Measurements from ENCODE around the gene UNC93A.
"Not testable (repeated sequence)": the region's sequence is repeated elsewhere in the genome, so short reads cannot be mapped to it uniquely, and the experiment has no call there.

Gene UNC93A

GRCh38 chr6:167290786-167291622 is at the start of gene UNC93A:
Gene UNC93A, plus strand, starts transcription at chr6:167291315. Its CDS starts 175 bp downstream, at chr6:167291490.
- Histone ChIP-seq H3K4me2 (ENCODE audit: low read length) (no peak within 1 kb of the TSS), H3K4me1 (no peaks in the 10 kb centered on the region), H3K9ac (no peak within 1 kb of the TSS), H3K9me3 (ENCODE audit: control insufficient read depth, low read length) (no peaks in the 10 kb centered on the region), H3K79me2 (no peaks in the 10 kb centered on the region), H3K36me3 (ENCODE audit: control insufficient read depth, insufficient read depth, low read length) (no peaks in the 10 kb centered on the region), H3K27ac (no peak within 1 kb of the TSS), H3K27me3 (ENCODE audit: control insufficient read depth, insufficient read depth, low read length) (no peaks in the 10 kb centered on the region), H3K4me3 (ENCODE audit: low read depth, low read length) (no peak within 1 kb of the TSS), H2AFZ (no peak within 1 kb of the TSS)
- no peak for TF ChIP-seq CTCF (IDR thresholded peaks at IDR 0.05)

GRCh38 chr6:167241321-167242134 is 49.6 kb upstream of the UNC93A start:
- H3K27ac ChIP-seq; H3K4me2 ChIP-seq (ENCODE audit: low read length); H3K79me2 ChIP-seq; H3K27me3 ChIP-seq (ENCODE audit: control insufficient read depth, insufficient read depth, low read length); H3K36me3 ChIP-seq (ENCODE audit: control insufficient read depth, insufficient read depth, low read length); H3K9ac ChIP-seq; H3K9me3 ChIP-seq (ENCODE audit: control insufficient read depth, low read length); H3K4me1 ChIP-seq; H3K4me3 ChIP-seq (ENCODE audit: low read depth, low read length): not testable (repeated sequence)
- peak overlapping the region; percentile 75 for H2AFZ ChIP-seq

GRCh38 chr6:167242135-167242506 is 49.0 kb upstream of the UNC93A start:
- H3K4me2 ChIP-seq (ENCODE audit: low read length); H3K9me3 ChIP-seq (ENCODE audit: control insufficient read depth, low read length); H3K27me3 ChIP-seq (ENCODE audit: control insufficient read depth, insufficient read depth, low read length); H2AFZ ChIP-seq; H3K4me3 ChIP-seq (ENCODE audit: low read depth, low read length); H3K9ac ChIP-seq; H3K79me2 ChIP-seq; H3K36me3 ChIP-seq (ENCODE audit: control insufficient read depth, insufficient read depth, low read length); H3K27ac ChIP-seq; H3K4me1 ChIP-seq: not testable (repeated sequence)

GRCh38 chr6:167242511-167243051 is 48.5 kb upstream of the UNC93A start:
- not testable (repeated sequence) for H3K4me3 ChIP-seq (ENCODE audit: low read depth, low read length); H3K4me1 ChIP-seq

GRCh38 chr6:167244064-167244960 is 46.8 kb upstream of the UNC93A start:
- no peaks in the 10 kb centered on the region for H3K9me3 ChIP-seq (ENCODE audit: control insufficient read depth, low read length)
- H3K4me3 ChIP-seq (ENCODE audit: low read depth, low read length), result no peak overlapping the region
- no peaks in the 10 kb centered on the region for H3K79me2 ChIP-seq
- H3K27me3 ChIP-seq (ENCODE audit: control insufficient read depth, insufficient read depth, low read length), result no peaks in the 10 kb centered on the region
- no peaks in the 10 kb centered on the region for H3K36me3 ChIP-seq (ENCODE audit: control insufficient read depth, insufficient read depth, low read length)
- no peak for TF ChIP-seq CTCF (IDR thresholded peaks at IDR 0.05)
- H3K4me2 ChIP-seq (ENCODE audit: low read length), result no peak overlapping the region
- H2AFZ ChIP-seq, result no peak overlapping the region
- H3K9ac ChIP-seq, result no peak overlapping the region
- no peaks in the 10 kb centered on the region for H3K4me1 ChIP-seq
- H3K27ac ChIP-seq, result no peak overlapping the region

More at GRCh38 chr6:167242511-167243051, 48.5 kb upstream of the UNC93A start:
- H3K9ac ChIP-seq; H3K4me2 ChIP-seq (ENCODE audit: low read length); H3K27ac ChIP-seq; H3K36me3 ChIP-seq (ENCODE audit: control insufficient read depth, insufficient read depth, low read length); H3K79me2 ChIP-seq; H3K9me3 ChIP-seq (ENCODE audit: control insufficient read depth, low read length); H3K27me3 ChIP-seq (ENCODE audit: control insufficient read depth, insufficient read depth, low read length); H2AFZ ChIP-seq: not testable (repeated sequence)

All from parathyroid adenoma (tissue), 2 donors.